Left hindlimb (tissue), 1 donor: Measurements from ENCODE around the gene GRK5.
A peak's percentile ranks its signal among the peaks of the same experiment; 100 is the strongest.
"Not testable (repeated sequence)": the region's sequence is repeated elsewhere in the genome, so short reads cannot be mapped to it uniquely, and the experiment has no call there.

ENCODE experiments used
- DNase-seq: peaks from one replicate; pipeline ENCODE4 v3.0.0-alpha.2; 2018

The GRK5 gene

DNA sequence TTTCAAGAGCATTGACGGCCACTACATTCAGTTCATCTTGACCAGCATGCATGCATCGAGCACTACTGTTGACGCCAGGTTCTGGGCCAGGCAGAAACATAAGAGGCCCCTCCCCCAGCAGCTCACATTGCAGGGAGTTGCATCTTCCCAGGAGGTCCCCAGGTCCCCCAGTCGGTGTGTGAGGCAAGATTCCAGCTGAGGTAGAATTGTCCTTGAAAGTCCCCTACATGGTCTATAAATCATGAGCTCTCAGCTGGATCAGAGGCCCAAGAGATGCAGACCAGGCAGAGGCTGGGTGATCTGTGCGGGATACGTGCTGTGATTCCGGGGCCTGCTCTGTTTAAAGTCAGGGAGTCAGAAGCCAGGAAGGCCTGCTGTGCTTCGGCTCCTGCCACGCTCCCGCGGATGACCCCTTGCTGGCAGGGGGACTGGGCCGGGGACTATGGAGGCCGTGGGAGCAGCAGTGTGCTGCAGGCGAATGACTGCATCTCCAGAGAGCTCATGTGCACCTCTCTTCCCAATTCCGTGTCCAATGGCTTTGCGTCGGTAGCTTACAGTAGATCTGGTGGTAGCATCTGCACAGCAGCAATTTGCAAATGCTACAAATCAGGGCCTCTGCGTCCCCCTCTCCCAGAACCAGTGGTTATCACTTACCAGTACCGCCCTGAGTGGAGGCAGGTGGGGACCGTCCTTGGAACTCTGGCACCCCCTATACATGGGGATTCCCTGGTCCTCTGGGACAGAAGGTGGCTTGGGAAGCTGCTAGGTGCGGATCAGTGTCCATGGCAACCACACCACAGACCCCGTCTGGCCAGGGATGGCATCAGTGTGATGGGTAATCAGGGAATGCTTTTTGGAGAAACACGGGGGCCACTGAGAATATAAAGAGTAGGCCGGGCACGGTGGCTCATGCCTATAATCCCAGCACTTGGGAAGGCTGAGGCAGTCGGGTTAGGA, 241.5 kb downstream of the GRK5 start:
- no peak for DNase-seq

DNA sequence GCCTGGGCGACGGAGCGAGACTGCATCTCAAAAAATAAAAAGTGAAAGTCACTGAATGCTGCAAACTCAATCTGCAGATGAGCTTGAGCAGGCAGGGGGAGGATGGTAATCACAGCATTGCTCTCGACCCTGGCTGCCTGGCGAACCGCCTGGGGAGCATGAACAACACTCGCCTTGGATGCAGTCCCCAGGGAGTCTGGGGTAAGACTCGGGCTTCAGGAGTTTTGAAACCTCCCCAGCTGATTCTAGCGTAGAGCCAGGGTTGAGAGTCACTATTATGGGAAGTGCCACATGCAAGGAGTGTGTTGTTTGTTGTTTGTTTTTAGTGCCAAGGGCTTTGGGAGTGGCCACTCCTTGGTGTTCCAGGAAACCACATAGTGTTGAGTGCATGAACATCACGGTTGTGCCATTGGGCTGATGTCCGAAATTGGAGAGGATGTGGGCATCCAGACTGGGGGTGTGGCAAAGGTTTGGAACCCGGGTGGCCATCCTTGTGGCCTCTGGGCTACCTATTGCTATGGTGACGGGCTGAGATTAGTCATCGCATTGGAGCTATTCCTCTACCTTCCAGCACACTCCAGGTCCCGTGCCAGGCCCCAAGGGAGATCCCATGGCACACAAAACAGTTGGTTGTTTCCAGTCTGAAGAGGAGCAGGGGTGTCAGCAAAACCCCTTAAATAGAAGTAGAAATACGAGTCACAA, 242.5 kb downstream of the GRK5 start:
- DNase-seq, result peak; percentile 65

- no peak for DNase-seq
Measured at GRCh38 chr10:119450606-119451299, 243.4 kb downstream of the GRK5 start.

DNA sequence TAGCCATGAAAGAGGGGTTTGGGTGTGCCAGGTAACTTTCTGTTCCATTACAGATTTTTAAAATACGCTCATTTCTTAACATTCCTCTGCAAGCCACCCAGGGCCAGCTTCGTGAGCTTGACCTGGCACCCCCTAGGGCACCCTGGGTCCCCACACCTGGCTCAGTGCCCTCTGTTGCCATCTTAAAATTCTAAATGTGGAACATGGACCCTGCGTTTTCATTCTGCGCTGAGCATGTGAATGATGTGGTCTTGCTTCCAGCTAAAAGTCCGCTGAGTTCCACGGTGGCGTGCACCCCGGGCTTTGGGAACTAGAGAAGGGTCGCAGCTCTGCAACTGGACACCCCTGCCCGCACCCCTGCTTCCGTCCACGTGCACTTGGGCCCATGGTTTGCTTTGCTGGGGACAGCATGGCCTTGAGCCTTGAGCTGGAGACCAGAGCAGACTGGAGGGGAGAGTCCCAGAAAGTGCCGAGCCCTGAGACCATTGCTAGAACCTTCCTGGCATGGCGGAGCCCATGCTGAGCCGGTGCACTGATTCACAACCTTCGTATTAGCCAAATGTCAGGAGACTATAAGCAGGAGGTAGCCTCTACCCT, 244.0 kb downstream of the GRK5 start:
- DNase-seq, result no peak

GRCh38 chr10:119452396-119452795, 245.0 kb downstream of the GRK5 start:
- no peak for DNase-seq

DNA sequence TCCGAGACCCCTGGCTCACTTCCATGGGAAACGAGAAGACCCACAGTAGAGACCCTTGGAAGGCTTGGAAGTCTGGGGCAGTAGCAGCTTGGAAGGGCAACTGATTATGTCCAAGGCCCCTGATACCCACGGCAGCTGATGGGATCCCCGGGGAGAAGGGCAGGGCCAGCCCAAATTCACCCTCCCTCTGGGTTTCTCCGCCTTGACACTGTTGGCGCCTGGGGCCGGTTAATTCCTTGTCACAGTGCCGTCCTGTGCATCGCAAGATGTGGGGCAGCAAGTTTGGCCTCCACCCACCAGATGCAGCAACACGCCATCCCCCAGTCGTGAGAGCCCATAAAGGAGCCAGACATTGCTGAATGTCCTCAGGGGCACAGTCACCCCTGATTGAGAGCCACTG, 245.9 kb downstream of the GRK5 start:
- no peak for DNase-seq

DNA sequence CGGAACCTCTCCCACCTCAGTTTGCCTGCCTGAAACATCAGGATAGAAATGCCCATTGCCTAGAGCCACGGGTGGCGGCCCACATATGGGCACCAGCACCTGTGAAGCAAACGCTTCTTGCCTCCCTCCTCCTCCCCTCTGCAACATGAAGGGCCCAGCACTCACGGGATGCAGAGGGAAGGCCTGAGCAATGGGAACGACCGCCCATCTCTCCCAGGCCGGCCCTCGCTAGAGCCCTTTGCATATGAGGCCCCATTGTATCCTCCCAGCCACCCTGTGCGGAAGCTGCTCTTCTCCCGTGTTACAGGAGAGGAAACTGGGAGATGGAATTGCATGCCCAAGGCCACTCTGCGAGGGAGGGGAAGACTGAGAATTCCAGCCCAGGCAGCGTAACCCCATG, 246.9 kb downstream of the GRK5 start:
- no peak for DNase-seq

DNA sequence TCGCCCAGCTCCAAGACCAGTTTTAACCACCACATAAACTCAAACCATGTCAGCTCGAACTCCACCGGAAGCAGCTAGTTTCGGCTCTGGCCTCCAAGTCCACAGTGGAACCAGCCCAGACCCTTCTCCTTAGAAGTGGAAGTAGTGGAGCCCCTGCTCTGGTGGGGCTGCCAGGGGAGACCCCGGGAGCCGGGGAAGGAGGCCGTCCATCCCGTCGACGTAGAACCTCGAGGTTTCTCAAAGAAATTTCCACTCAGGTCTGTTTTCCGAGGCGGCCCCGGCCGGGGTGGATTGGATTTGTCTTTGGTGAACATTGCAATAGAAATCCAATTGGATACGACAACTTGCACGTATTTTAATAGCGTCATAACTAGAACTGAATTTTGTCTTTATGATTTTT, 247.6 kb downstream of the GRK5 start:
- no peak for DNase-seq

DNA sequence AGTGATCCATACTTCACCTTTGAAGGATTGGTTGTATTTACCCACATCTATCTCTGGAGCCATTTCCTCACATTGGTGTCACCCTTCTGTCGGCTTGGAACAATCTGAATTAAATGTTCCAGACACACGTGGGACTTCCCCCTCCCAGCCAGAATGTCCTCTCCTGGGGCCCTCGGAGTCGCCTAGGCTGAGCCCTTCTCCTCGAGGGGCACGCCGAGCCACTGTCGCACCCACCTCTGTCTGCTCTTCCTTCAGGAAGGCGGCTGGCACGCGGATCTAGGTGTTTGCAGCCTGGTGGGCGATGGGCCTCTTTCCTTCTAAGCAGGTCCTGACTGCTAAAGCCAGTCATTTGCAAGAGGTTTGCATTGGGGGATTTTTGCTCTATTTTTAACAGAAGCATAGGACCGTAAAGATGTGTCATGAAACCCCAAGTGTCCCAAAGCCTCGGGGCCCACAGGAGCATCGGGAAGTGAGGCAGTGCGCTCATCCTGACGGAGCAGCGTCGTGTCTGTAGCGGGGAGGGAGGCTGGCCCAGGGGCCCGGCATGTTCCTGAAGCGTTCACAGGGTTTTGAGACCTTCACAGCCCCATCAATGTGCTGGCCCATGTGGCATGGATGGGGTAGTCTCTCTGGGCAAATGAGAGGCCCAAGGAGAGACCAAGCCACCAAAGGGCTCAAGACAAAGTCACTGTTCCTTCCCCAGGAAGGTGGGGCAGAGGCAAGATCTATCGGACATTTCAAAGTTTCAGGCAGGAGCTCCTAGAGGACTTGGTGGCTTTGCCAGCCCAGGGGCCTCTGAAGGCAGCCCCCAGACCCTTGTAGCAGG, 248.5 kb downstream of the GRK5 start:
- no peak for DNase-seq

- DNase-seq, result no peak
Measured at GRCh38 chr10:119456435-119456810, 249.1 kb downstream of the GRK5 start.

DNA sequence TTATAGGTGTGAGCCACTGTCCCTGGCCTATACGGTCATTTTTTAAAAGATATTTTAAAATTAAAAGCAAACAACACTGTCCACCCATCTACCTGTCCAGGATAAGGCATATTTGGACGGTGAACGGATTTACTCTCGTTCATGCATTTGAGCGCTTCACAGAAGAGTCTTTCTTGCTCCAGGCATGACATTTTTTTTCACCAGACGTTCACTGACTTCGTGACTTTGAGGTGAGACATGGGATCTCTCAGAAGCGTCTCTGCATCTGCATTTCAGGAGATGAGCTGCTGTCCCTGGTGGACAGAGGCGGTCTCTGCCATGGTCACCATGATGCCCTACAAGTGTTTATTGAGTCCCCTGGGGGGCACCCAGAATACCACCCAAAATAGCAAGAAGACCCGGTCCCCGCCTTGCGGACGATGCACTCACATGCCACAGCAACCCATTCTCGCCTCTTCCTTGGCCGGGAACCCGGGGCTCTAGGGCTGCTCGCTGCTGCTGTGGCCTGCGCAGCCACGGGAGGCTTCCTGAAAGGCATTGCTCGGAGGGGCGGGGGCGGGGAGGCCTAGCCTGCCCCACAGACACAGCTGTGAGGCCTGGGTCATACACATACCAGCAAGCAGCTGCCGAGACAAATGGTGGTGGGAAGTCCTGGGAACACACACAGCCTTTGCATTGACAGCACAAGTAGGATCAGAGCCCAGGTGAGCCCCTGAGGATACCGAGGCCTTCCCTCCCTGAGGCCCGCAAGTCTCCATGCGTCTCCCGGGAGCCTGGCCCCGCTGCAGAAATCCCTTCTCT, 250.8 kb downstream of the GRK5 start:
- peak; percentile 68 for DNase-seq

GRCh38 chr10:119459681-119460340, 252.4 kb downstream of the GRK5 start:
- DNase-seq, result no peak

GRCh38 chr10:119460369-119461195, 253.2 kb downstream of the GRK5 start:
- DNase-seq, result no peak

DNA sequence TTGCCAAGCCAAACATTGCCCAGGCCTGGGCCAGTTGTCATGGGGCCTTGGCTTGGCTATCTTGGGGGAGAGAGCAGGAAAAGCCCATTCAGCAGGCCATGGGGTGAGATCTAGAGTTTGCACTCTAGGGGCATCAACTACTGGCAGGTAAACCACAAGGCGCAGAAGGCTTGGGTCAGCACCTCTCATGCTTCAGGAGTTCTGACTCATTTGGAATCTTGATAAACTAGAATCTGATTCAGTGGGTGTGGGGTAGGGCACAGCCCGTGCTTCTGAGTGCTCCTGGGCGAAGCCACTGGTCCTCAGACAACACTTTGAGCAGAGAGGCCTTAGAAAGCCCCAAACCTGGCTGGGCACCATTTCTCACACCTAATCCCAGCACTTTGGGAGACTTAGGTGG, 254.0 kb downstream of the GRK5 start:
- DNase-seq, result no peak

GRCh38 chr10:119461923-119462322, 254.6 kb downstream of the GRK5 start:
- no peak for DNase-seq

- no peak for DNase-seq
Measured at GRCh38 chr10:119462773-119463172, 255.4 kb downstream of the GRK5 start.

DNA sequence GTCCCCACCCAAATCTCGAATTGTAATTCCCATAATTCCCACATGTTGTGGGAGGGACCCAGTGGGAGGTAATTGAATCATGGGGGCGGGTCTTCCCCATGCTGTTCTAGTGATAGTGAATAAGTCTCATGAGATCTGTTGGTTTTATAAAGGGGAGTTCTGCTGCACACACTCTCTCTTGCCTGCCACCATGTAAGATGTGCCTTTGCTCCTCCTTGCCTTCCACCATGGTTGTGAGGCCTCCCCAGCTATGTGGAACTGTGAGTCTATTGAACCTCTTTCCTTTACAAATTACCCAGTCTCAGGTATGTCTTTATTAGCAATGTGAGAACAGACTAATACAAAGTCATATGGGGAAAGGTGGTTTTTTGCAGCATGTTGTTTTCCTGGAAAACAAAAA, 255.8 kb downstream of the GRK5 start:
- DNase-seq, result not testable (repeated sequence)

DNA sequence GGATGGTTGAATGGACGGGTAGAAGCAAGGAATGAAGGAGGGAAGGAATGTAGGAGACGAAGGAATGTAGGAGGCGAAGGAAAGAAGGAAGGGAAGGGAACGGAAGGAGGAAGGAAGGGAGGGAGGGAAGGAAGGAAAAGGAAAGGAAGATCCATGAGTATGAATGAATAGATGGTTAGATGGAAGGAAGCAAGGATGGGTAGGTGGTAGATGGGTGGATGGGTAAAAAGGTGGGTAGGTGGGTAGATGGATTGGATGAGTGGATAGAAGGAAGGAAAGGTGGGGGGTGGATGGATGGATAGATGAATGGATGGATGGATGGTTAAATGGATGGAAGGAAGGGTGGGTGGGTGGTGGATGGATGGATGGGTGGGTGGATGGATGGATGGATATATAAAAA, 257.7 kb downstream of the GRK5 start:
- DNase-seq, result no peak

DNA sequence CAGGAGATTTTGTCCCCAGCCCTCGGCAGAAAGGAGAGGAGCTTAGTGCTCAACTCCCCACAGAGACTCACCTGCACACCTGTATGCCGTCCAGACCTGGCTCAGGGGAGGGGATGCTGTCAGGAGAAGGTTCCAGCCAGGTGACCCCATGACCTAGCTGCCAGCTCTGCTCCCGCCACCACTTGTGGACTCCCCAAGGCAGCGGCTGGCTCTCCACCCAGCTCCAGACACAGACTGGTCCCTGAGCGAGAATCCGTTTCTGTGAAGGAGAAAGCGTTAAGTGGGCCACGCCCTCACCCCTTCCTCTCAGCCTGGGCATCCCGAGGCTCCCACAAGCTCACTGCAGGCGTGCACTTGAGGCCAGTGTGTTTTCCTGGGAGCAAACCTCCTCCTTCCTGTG, 258.7 kb downstream of the GRK5 start:
- DNase-seq, result no peak

DNA sequence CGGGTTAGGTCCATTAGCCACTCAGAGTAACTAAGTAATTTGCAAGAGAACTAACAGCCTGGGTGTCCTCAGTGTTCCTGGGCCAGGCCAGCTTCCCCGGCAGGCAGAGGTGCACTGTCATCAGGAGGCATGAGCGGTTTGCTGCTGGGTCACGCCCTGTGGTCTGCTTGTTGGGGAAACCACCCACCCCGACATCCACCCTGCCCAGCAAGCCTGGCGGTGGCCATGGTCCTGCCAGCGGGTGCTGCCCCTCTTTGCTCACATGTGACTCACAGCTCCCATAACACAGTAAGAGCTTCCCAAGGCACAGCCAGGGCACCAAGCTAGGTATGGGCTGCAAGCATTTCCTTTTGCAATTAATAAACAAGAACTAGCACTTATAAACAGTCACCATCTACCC, 259.3 kb downstream of the GRK5 start:
- DNase-seq, result no peak
